Erythroblast (primary cell): ENCODE data around the gene CCNQ.

Experiments
- DNase-seq, 2 experiments: peaks; one replicate each; lab custom pipeline; 2025; lab: John Stamatoyannopoulos, UW
- GATA1 ChIP-seq: IDR thresholded peaks from 2 replicates; pipeline ENCODE4 v1.6.1; 2011; ENCODE audit warnings: low read depth, mild to moderate bottlenecking, control low read depth, low read length, moderate library complexity
- POLR2A ChIP-seq: IDR thresholded peaks from 2 replicates; pipeline ENCODE4 v1.6.1; 2011; ENCODE audit warnings: mild to moderate bottlenecking, low read length

CCNQ gene

GRCh38 chrX:153598541-153599191, at the start of gene CCNQ:
CCNQ (minus strand) TSS chrX:153599139; CDS start chrX:153599073, 66 bp downstream.
- TF ChIP-seq POLR2A = peak; percentile 31
- no peak for TF ChIP-seq GATA1
- peak; percentile 53 to 60 for DNase-seq

- TF ChIP-seq POLR2A (no peak), GATA1 (no peak)
- no peak for DNase-seq
Observed at GRCh38 chrX:153647461-153648357, 48.8 kb upstream of the CCNQ start.

GRCh38 chrX:153646620-153647373, 47.9 kb upstream of the CCNQ start, which contains the start of gene DUSP9:
DUSP9 (plus strand) TSS chrX:153647203; CDS start chrX:153647954, 751 bp downstream.
- no peak for TF ChIP-seq POLR2A
- TF ChIP-seq GATA1 = no peak
- no peak for DNase-seq

- TF ChIP-seq POLR2A = no peak
- TF ChIP-seq GATA1 = no peak
- DNase-seq = no peak
Observed at GRCh38 chrX:153645921-153646488, 47.1 kb upstream of the CCNQ start.

GRCh38 chrX:153645151-153645550, 46.2 kb upstream of the CCNQ start:
- TF ChIP-seq POLR2A (no peak), GATA1 (no peak)

GRCh38 chrX:153644356-153645125, 45.6 kb upstream of the CCNQ start:
- no peak for DNase-seq
- no peak for TF ChIP-seq POLR2A
- TF ChIP-seq GATA1 = no peak

More at GRCh38 chrX:153645151-153645550, 46.2 kb upstream of the CCNQ start:
- DNase-seq = no peak

- peak; percentile 13 to 53 for DNase-seq
- TF ChIP-seq POLR2A = no peak
- TF ChIP-seq GATA1 = no peak
Observed at GRCh38 chrX:153643431-153644351, 44.8 kb upstream of the CCNQ start.

- no peak for DNase-seq
- no peak for TF ChIP-seq GATA1
- no peak for TF ChIP-seq POLR2A
Observed at GRCh38 chrX:153642655-153643430, 43.9 kb upstream of the CCNQ start.

- DNase-seq = no peak
- TF ChIP-seq GATA1 (no peak), POLR2A (no peak)
Observed at GRCh38 chrX:153642051-153642654, 43.2 kb upstream of the CCNQ start.

GRCh38 chrX:153641627-153642026, 42.7 kb upstream of the CCNQ start:
- no peak for DNase-seq

More at GRCh38 chrX:153641627-153642026, 42.7 kb upstream of the CCNQ start:
- TF ChIP-seq GATA1 (no peak), POLR2A (no peak)
